Omental fat pad (tissue), 4 donors: ENCODE measurements around the gene FGD3. TPM values are rescaled to one million over a fixed set of nuclear protein-coding genes. Genes with fewer than 3 reads are reported as not detected.

ENCODE experiments used
- ATAC-seq: fragments of 150-250 bp; one replicate; pipeline ENCODE4 v1.9.1; 2016; ENCODE audit warnings: mild to moderate bottlenecking, moderate library complexity; ENCODE audit not compliant: low FRiP score
- DNase-seq: peaks from one replicate; pipeline ENCODE4 v3.0.0-alpha.2; 2019; ENCODE audit warnings: low spot score
- CTCF ChIP-seq, 3 donors: fragments of 450-650 bp; IDR thresholded peaks; one replicate each; pipeline ENCODE4 v1.5.1; 2016 to 2017; ENCODE audit warnings: antibody characterized with exemption in 3 of 3, mild to moderate bottlenecking in 3 of 3, moderate library complexity in 2 of 3
- total RNA-seq, 4 donors: library from RNA; depleted of rRNA; stranded (reverse); fragments of >200 nt; gene quantifications; one replicate each; pipeline ENCODE4 v1.1.0, GENCODE V29; 2016

FGD3 gene
- total RNA-seq, 4 donors from 2014 or later = 5.4 to 26.5 (median 8.9) TPM

GRCh38 chr9:93002700-93003099 lies 55.4 kb downstream of the FGD3 start:
- ATAC-seq (no peak), DNase-seq (no peak)
- no peak for TF ChIP-seq CTCF (IDR thresholded peaks at IDR 0.05)

GRCh38 chr9:93003552-93004407 lies 56.5 kb downstream of the FGD3 start:
- no peak for TF ChIP-seq CTCF (IDR thresholded peaks at IDR 0.05)
- ATAC-seq (peak; percentile 59), DNase-seq (no peak)

- ATAC-seq (no peak), DNase-seq (no peak)
- TF ChIP-seq CTCF (IDR thresholded peaks at IDR 0.05) = no peak
These were observed 57.2 kb downstream of the FGD3 start for GRCh38 chr9:93004561-93004960.

- no peak for TF ChIP-seq CTCF (IDR thresholded peaks at IDR 0.05)
- ATAC-seq (no peak), DNase-seq (no peak)
These were observed 58.6 kb downstream of the FGD3 start for GRCh38 chr9:93005876-93006275.

GRCh38 chr9:93007529-93008058 lies 60.3 kb downstream of the FGD3 start:
- no peak for TF ChIP-seq CTCF (IDR thresholded peaks at IDR 0.05)
- ATAC-seq (no peak), DNase-seq (no peak)

- no peak for DNase-seq
- TF ChIP-seq CTCF (IDR thresholded peaks at IDR 0.05) = no peak
- ATAC-seq = no peak
These were observed 61.1 kb downstream of the FGD3 start for GRCh38 chr9:93008457-93008856.
